GM23248 (cell line): Measurements from ENCODE around the gene NPAS3. TPM values are rescaled to one million over a fixed set of nuclear protein-coding genes. Genes with fewer than 3 reads are reported as not detected.
A peak's percentile ranks its signal among the peaks of the same experiment; 100 is the strongest.

Experiments used
- DNase-seq: peaks from one replicate; pipeline ENCODE4 v3.0.0-alpha.2; 2015
- H2AFZ ChIP-seq: fragments of 200-600 bp; sonication (generic); 2 replicates; pipeline ENCODE4 v1.6.1; 2016; ENCODE audit warnings: antibody characterized with exemption
- H3F3A ChIP-seq: fragments of 200-600 bp; sonication (generic); 2 replicates; pipeline ENCODE4 v1.6.1; 2016; ENCODE audit warnings: mild to moderate bottlenecking, antibody characterized with exemption, mixed run types; ENCODE audit not compliant: insufficient read depth
- H3K27ac ChIP-seq: fragments of 200-600 bp; sonication (generic); 2 replicates; pipeline ENCODE4 v1.5.1; 2016; ENCODE audit warnings: mild to moderate bottlenecking
- H3K27me3 ChIP-seq: fragments of 200-600 bp; sonication (generic); replicated peaks from 2 replicates; pipeline ENCODE4 v1.6.1; 2016; ENCODE audit warnings: mild to moderate bottlenecking; ENCODE audit not compliant: insufficient read depth
- H3K36me3 ChIP-seq: fragments of 200-600 bp; sonication (generic); 2 replicates; pipeline ENCODE4 v1.6.1; 2016; ENCODE audit warnings: low read depth, mild to moderate bottlenecking
- H3K4me1 ChIP-seq: fragments of 200-600 bp; sonication (generic); 2 replicates; pipeline ENCODE4 v1.6.1; 2016; ENCODE audit warnings: mild to moderate bottlenecking; ENCODE audit not compliant: insufficient read depth
- H3K4me2 ChIP-seq: fragments of 200-600 bp; sonication (generic); one replicate; pipeline ENCODE4 v1.6.1; 2016; ENCODE audit warnings: mild to moderate bottlenecking; ENCODE audit not compliant: unreplicated experiment
- H3K4me3 ChIP-seq: fragments of 200-600 bp; sonication (generic); 2 replicates; pipeline ENCODE4 v1.5.1; 2016; ENCODE audit warnings: mild to moderate bottlenecking
- H3K79me2 ChIP-seq: fragments of 200-600 bp; sonication (generic); 2 replicates; pipeline ENCODE4 v1.6.1; 2016; ENCODE audit warnings: mild to moderate bottlenecking; ENCODE audit not compliant: insufficient read depth
- H3K9ac ChIP-seq: fragments of 200-600 bp; sonication (generic); 2 replicates; pipeline ENCODE4 v1.6.1; 2016; ENCODE audit warnings: mild to moderate bottlenecking
- H3K9me2 ChIP-seq: fragments of 200-600 bp; sonication (generic); 2 replicates; pipeline ENCODE4 v1.6.1; 2016; ENCODE audit warnings: mixed run types, mild to moderate bottlenecking, moderate library complexity; ENCODE audit not compliant: insufficient read depth
- H3K9me3 ChIP-seq: fragments of 200-600 bp; sonication (generic); one replicate; pipeline ENCODE4 v1.6.1; 2017; ENCODE audit warnings: low read depth
- H4K20me1 ChIP-seq: fragments of 200-600 bp; sonication (generic); 2 replicates; pipeline ENCODE4 v1.6.0; 2016; ENCODE audit not compliant: insufficient read depth
- EZH2 ChIP-seq: fragments of 200-600 bp; sonication (generic); IDR thresholded peaks from 2 replicates; pipeline ENCODE4 v1.6.1; 2018; ENCODE audit warnings: antibody characterized with exemption, mild to moderate bottlenecking; ENCODE audit not compliant: insufficient read depth, poor library complexity, severe bottlenecking
- EZH2phosphoT487 ChIP-seq: fragments of 200-600 bp; sonication (generic); IDR thresholded peaks from 2 replicates; pipeline ENCODE4 v1.6.1; 2018; ENCODE audit warnings: antibody characterized with exemption, moderate library complexity, mild to moderate bottlenecking, low read depth; ENCODE audit not compliant: insufficient read depth
- WGBS, 2 experiments: methylation state at CpG; one replicate each; pipeline ENCODE4 v1.1.6; 2015 to 2017; ENCODE audit warnings: low lambda C conversion rate in 2 of 2, low coverage in 1 of 2; ENCODE audit errors: missing lambda C conversion rate in 2 of 2; 5-methylcytosine and 5-hydroxymethylcytosine counted together
- in situ Hi-C: fragments of 300-500 bp; cut with MboI; formaldehyde crosslinking; loops from 2 replicates; pipeline ENCODE4 v1.15.0; 2020
- polyA plus RNA-seq: library from polyadenylated mRNA; unstranded; fragments of >200 nt; fragmentation: Nextera tagmentation; extraction: Ambion mirVana; gene quantifications from 2 replicates; pipeline ENCODE4 v1.2.1, GENCODE V29; 2016
- total RNA-seq: library from RNA; depleted of rRNA; stranded (reverse); fragments of >200 nt; shearing (Covaris generic); gene quantifications from 2 replicates; pipeline ENCODE4 v1.2.3, GENCODE V29; 2014

NPAS3 gene
- total and polyA plus RNA-seq, 2 experiments from 2014 or later: 0.65 TPM; not detected in 1

DNA sequence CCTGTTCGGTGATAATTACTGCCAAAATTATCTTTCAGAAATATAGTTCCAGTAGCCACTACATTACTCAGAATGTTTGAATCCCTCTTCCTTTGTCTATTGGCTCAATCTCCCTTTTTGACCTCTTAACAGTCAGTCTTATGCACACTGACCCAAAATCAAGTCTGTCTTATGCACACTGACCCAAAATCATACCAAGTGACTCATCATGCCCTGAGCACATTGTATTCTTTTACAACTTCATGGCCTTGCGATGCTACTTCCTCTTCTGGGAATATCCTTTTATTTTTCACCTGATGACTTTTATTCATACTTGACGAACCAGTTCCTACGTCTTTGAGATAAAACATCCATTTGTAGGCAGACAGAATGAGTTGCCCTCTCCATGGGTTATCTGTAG, 182.3 kb downstream of the NPAS3 start:
- Histone ChIP-seq H3K9me2 (no peaks in the 10 kb centered on the region), H3K9ac (no peak overlapping the region), H3K79me2 (no peaks in the 10 kb centered on the region), H3K9me3 (no peaks in the 10 kb centered on the region), H3K36me3 (no peaks in the 10 kb centered on the region), H3K27ac (no peak overlapping the region), H3K4me1 (peaks cover 8% of the 10 kb centered on the region), H2AFZ (no peak overlapping the region), H3K4me3 (no peak overlapping the region), H3K4me2 (no peak overlapping the region), H4K20me1 (no peaks in the 10 kb centered on the region), H3K27me3 (no peaks in the 10 kb centered on the region), H3F3A (no peaks in the 10 kb centered on the region)
- TF ChIP-seq EZH2: no peak
- no peak for TF ChIP-seq EZH2phosphoT487
- WGBS, 2 experiments: 91 to 95% methylated on average over 4 of the region's 4 CpGs
- peak; percentile 6 for DNase-seq
- in situ Hi-C loops: no loop called here

DNA sequence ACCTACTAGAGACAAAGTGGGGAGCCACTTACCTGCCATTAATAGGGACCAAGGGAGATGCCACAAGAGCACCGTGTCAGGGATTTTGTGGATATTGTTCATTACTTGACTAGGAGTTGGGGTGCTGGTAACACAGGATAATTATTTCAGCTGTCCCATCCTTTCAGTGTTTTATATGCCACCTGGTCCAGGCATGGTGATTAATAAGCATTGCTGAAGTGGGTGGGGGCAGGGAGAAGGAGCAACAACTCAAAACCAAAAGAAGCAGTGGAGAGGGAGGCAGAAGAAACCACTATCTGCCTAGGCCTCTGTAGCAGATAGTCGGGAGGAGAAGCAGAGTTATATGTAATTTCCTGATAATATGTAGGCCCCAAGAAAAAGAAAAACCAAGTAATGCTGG, 184.6 kb downstream of the NPAS3 start:
- TF ChIP-seq EZH2 (no peak), EZH2phosphoT487 (no peak)
- H3K4me2 ChIP-seq: no peak overlapping the region
- H3K4me1 ChIP-seq: peaks cover 14% of the 10 kb centered on the region
- H3K36me3 ChIP-seq: no peaks in the 10 kb centered on the region
- H3K9me2 ChIP-seq: no peaks in the 10 kb centered on the region
- H2AFZ ChIP-seq: no peak overlapping the region
- no peaks in the 10 kb centered on the region for H3K79me2 ChIP-seq
- no peaks in the 10 kb centered on the region for H3K27me3 ChIP-seq
- WGBS, 2 experiments: 84 to 97% methylated on average over 2 of the region's 2 CpGs
- no peak overlapping the region for H3K27ac ChIP-seq
- no peaks in the 10 kb centered on the region for H3K9me3 ChIP-seq
- H4K20me1 ChIP-seq: no peaks in the 10 kb centered on the region
- DNase-seq: no peak
- H3K9ac ChIP-seq: no peak overlapping the region
- no peak overlapping the region for H3K4me3 ChIP-seq
- H3F3A ChIP-seq: no peaks in the 10 kb centered on the region
- in situ Hi-C loops: no loop called here

DNA sequence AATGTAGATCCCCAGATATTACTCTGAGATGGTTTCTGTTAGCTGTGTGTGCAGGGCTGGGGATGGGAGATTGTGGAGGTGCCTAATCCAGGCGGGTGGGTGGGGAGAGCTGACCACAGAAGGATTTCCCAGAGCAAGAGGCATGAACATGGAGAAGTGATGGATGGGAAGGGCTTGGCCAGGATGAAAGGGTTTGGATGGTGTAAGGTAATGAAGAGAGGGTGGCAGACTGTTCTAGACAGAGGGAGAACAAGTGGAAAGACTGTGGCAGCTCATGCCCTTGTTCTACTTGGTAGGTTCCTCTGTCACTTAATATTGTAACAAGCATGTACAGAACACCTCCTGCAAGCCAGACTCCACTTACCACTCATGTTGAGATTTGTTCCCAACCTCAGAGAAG, 187.8 kb downstream of the NPAS3 start:
- no peak overlapping the region for H2AFZ ChIP-seq
- no peaks in the 10 kb centered on the region for H3K79me2 ChIP-seq
- no peaks in the 10 kb centered on the region for H3K9me2 ChIP-seq
- H3K9ac ChIP-seq: no peak overlapping the region
- peaks cover 7% of the 10 kb centered on the region for H3K4me1 ChIP-seq
- no peaks in the 10 kb centered on the region for H3F3A ChIP-seq
- DNase-seq: no peak
- in situ Hi-C loops: no loop called here
- no peak overlapping the region for H3K4me2 ChIP-seq
- no peaks in the 10 kb centered on the region for H3K9me3 ChIP-seq
- no peak overlapping the region for H3K27ac ChIP-seq
- no peak for TF ChIP-seq EZH2
- TF ChIP-seq EZH2phosphoT487: no peak
- H3K27me3 ChIP-seq: no peaks in the 10 kb centered on the region
- H3K36me3 ChIP-seq: no peaks in the 10 kb centered on the region
- 89 to 96% methylated on average over 1 of the region's 1 CpG for WGBS, 2 experiments
- no peaks in the 10 kb centered on the region for H4K20me1 ChIP-seq
- no peak overlapping the region for H3K4me3 ChIP-seq

GRCh38 chr14:33127531-33127930, 188.9 kb downstream of the NPAS3 start:
- no peak overlapping the region for H3K4me2 ChIP-seq
- no peaks in the 10 kb centered on the region for H3K79me2 ChIP-seq

DNA sequence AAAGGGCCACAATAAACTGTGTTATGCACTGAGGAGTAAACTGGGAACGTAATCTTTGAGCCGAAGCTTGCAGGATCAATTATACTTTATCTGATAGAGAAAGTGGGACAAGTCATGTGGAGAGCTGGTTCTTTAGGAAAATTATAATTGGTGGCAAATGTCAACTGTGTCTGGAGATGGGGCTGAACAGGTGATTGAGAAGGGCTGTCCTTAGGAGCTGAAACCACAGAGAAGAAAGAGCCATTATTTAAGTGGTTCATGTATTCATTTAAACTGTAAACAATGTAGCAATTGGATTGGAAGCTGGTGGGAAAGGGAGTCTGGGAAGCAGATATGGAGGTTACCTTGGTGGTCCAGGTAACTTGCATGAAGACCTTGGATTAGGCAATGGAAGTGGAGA, 193.1 kb downstream of the NPAS3 start:
- Histone ChIP-seq H3K4me3 (no peak overlapping the region), H3K9me3 (no peaks in the 10 kb centered on the region), H3F3A (no peaks in the 10 kb centered on the region), H2AFZ (no peak overlapping the region), H3K4me1 (peaks cover 7% of the 10 kb centered on the region), H3K79me2 (no peaks in the 10 kb centered on the region), H4K20me1 (no peaks in the 10 kb centered on the region), H3K27ac (no peak overlapping the region), H3K4me2 (no peak overlapping the region), H3K36me3 (no peaks in the 10 kb centered on the region), H3K9me2 (no peaks in the 10 kb centered on the region), H3K27me3 (no peaks in the 10 kb centered on the region; the same call in 1 of the 2 replicates), H3K9ac (no peak overlapping the region)
- no peak for TF ChIP-seq EZH2
- TF ChIP-seq EZH2phosphoT487: no peak
- DNase-seq: no peak
- 98% methylated on average over 2 of the region's 2 CpGs for WGBS, 2 experiments
- in situ Hi-C loops: no loop called here

More at GRCh38 chr14:33127531-33127930, 188.9 kb downstream of the NPAS3 start:
- H3K27ac ChIP-seq: no peak overlapping the region
- WGBS, 2 experiments: 88 to 89% methylated on average over 1 of the region's 1 CpG
- H3F3A ChIP-seq: no peaks in the 10 kb centered on the region
- 0 out of 2 replicates have a peak overlapping the region, but pooled peaks have one; percentile 33 for H2AFZ ChIP-seq
- in situ Hi-C loops: no loop called here
- no peaks in the 10 kb centered on the region for H3K36me3 ChIP-seq
- no peaks in the 10 kb centered on the region for H4K20me1 ChIP-seq
- no peak overlapping the region for H3K9ac ChIP-seq
- H3K9me2 ChIP-seq: no peaks in the 10 kb centered on the region
- peaks cover 7% of the 10 kb centered on the region for H3K4me1 ChIP-seq
- TF ChIP-seq EZH2phosphoT487 (no peak), EZH2 (no peak)
- H3K4me3 ChIP-seq: no peak overlapping the region
- DNase-seq: peak; percentile 18
- H3K27me3 ChIP-seq: no peaks in the 10 kb centered on the region
- no peaks in the 10 kb centered on the region for H3K9me3 ChIP-seq
